Measurements from ENCODE around the gene PLAU. TPM values are rescaled to one million over a fixed set of nuclear protein-coding genes. Genes with fewer than 3 reads are reported as not detected.

PLAU gene
- total and polyA plus RNA-seq, 2 of the 4 experiments (the other 2 are of a cell fraction), result 123 to 283 TPM

GRCh38 chr10:73941300-73941699, 30.4 kb downstream of the PLAU start:
- peaks cover 0 to 6% of the 10 kb centered on the region in 2 experiments; a peak in 1 of 4 replicates for H3K79me1 ChIP-seq (ENCODE audit: low read depth in 1 of 2, low read length in 2 of 2)
- no peak overlapping the region for H3K56ac ChIP-seq (ENCODE audit: extremely low read depth, insufficient read depth, low read length)
- no peak overlapping the region for H3K4me3 ChIP-seq (ENCODE audit: insufficient read depth, low read depth, low read length)
- dilution Hi-C loops (cut with HindIII; ENCODE audit: low sequenced_read_pairs, unreplicated experiment) (no loop called here), intact Hi-C loops (cut with micrococcal nuclease) (no loop called here), in situ Hi-C loops (cut with MboI; ENCODE audit: low sequenced_read_pairs) (no loop called here)
- H2BK5ac ChIP-seq (ENCODE audit: low read depth, low read length, poor library complexity, severe bottlenecking), result no peak overlapping the region
- peak overlapping the region; percentile 85 for H2AFZ ChIP-seq (replicated peaks; ENCODE audit: low read length, poor library complexity)
- no TSS peak for BruUV-seq (replicated peaks)
- peak overlapping the region; percentile 80 for H2AK5ac ChIP-seq (ENCODE audit: low read depth, low read length)
- H2BK20ac ChIP-seq (ENCODE audit: low read depth, low read length), result peak overlapping the region; percentile 98
- no peak for TF ChIP-seq SMC3 (IDR thresholded peaks at IDR 0.05; ENCODE audit: low read depth, low read length)
- no peak for TF ChIP-seq RFX5 (IDR thresholded peaks at IDR 0.05; ENCODE audit: low read depth, low read length)
- TF ChIP-seq, protein P1, sequence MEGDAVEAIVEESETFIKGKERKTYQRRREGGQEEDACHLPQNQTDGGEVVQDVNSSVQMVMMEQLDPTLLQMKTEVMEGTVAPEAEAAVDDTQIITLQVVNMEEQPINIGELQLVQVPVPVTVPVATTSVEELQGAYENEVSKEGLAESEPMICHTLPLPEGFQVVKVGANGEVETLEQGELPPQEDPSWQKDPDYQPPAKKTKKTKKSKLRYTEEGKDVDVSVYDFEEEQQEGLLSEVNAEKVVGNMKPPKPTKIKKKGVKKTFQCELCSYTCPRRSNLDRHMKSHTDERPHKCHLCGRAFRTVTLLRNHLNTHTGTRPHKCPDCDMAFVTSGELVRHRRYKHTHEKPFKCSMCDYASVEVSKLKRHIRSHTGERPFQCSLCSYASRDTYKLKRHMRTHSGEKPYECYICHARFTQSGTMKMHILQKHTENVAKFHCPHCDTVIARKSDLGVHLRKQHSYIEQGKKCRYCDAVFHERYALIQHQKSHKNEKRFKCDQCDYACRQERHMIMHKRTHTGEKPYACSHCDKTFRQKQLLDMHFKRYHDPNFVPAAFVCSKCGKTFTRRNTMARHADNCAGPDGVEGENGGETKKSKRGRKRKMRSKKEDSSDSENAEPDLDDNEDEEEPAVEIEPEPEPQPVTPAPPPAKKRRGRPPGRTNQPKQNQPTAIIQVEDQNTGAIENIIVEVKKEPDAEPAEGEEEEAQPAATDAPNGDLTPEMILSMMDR (conservative IDR thresholded peaks at IDR 0.05; ENCODE audit: low read depth, low read length), result no peak
- peak overlapping the region; percentile 98 for H2BK120ac ChIP-seq (ENCODE audit: low read depth, low read length)
- peak overlapping the region; percentile 65; the same call in 1 of the 2 replicates for H3K9ac ChIP-seq (ENCODE audit: low read depth, low read length)
- ChIA-PET CTCF (interaction anchor here (0.6 to 2.7 kb wide), 22 partner anchors 9 to 108 kb away, joined by 3 to 38 read pairs (median 4); no protein-coding TSS in a partner anchor), POLR2A (ENCODE audit: unreplicated experiment) (interaction anchor here (0.7 to 1.2 kb wide), 2 partner anchors 54 to 55 kb away, joined by 4 to 5 read pairs; no protein-coding TSS in a partner anchor)
- peak overlapping the region; percentile 99; the same call in 2 of the 3 replicates for H2BK15ac ChIP-seq (ENCODE audit: low read depth, low read length)
- H3K23ac ChIP-seq (ENCODE audit: low read depth, low read length), result peak overlapping the region; percentile 61; the same call in 1 of the 2 replicates
- peak overlapping the region; percentile 90 for H4K91ac ChIP-seq (ENCODE audit: insufficient read depth, low read depth, low read length)
- no peak for DNase-seq
- ATAC-seq (ENCODE audit: low read depth), result peak; percentile 12
- no peaks in the 10 kb centered on the region for H4K20me1 ChIP-seq (ENCODE audit: insufficient read depth, low read length)
- H3K4ac ChIP-seq (ENCODE audit: low read depth, low read length), result peak overlapping the region; percentile 95
- H3K4me1 ChIP-seq (ENCODE audit: control insufficient read depth, insufficient read depth, low read length), result peaks cover 13% of the 10 kb centered on the region
- no peak overlapping the region for H3K27ac ChIP-seq (ENCODE audit: insufficient read depth, low read length)
- H3K18ac ChIP-seq (ENCODE audit: low read depth, low read length), result peak overlapping the region; percentile 60
- H4K8ac ChIP-seq (ENCODE audit: low read depth in 2 of 2, low read length in 2 of 2), result peak overlapping the region; percentile 90 to 95
- no peaks in the 10 kb centered on the region; the same call in 1 of the 2 replicates for H3K9me3 ChIP-seq (ENCODE audit: control insufficient read depth, insufficient read depth, low read length)
- H3K14ac ChIP-seq (replicated peaks; ENCODE audit: low read depth, low read length), result peak overlapping the region; percentile 86
- H4K5ac ChIP-seq (ENCODE audit: low read depth, low read length), result peak overlapping the region; percentile 98
- peak overlapping the region; percentile 86 for H2AK9ac ChIP-seq (replicated peaks; ENCODE audit: low read depth, low read length, poor library complexity)
- no CpG with 5 or more reads among the region's 2 CpGs for WGBS, 2 experiments (ENCODE audit: extremely low coverage in 2 of 2, insufficient read length in 1 of 2)
- H3K36me3 ChIP-seq (ENCODE audit: control insufficient read depth, insufficient read depth, low read length), result no peaks in the 10 kb centered on the region
- peak overlapping the region; percentile 67; the same call in 1 of the 2 replicates for H3K4me2 ChIP-seq (ENCODE audit: low read depth, low read length)
- no peaks in the 10 kb centered on the region for H3K27me3 ChIP-seq (ENCODE audit: control insufficient read depth, insufficient read depth, low read length)
- peaks cover 14% of the 10 kb centered on the region; the same call in 1 of the 2 replicates for H3K9me1 ChIP-seq (ENCODE audit: insufficient read depth, low read length)
